NCI-H774 (cell line): Measurements from ENCODE around the gene OPN5.

Source experiments
- DNase-seq: peaks from one replicate; lab custom pipeline; 2025; lab: John Stamatoyannopoulos, UW

The OPN5 gene

DNA sequence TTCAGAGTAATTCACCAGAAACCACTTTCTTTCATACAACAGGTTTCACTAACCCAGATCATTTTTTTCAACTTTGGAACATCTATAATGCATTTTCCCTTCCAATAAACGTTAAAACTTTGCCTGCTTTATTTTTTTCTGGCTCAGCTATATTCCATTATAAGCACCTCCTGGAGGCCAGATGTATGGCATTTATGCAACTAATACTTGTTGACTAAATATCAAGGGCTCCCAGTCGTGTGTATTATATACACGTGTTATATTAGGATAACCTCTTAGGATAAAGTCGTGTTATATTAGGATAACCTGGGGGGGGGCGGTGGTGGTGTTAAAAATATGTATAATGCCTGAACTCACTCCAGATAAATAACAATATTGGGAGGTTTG lies 6.7 kb downstream of the OPN5 start:
- no peak for DNase-seq

DNA sequence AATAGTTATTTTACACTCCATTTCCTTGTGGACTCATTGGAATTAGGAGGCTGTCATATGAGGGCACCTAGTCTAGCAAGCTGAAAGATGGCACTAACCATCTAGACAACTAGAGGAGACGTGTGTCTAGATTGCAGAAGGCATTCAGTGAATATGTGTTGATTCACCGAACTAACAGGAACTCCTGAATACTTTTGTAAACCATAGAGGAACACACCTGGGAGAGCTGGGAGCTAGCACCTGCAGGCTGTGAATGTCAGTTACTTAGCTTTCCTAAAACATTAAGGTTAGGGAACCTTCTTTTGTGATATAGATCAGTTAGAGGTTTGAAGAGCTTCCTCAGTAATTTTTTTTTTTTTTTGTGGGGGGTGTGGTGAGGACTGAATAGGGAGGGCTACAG lies 7.7 kb downstream of the OPN5 start:
- DNase-seq = no peak

DNA sequence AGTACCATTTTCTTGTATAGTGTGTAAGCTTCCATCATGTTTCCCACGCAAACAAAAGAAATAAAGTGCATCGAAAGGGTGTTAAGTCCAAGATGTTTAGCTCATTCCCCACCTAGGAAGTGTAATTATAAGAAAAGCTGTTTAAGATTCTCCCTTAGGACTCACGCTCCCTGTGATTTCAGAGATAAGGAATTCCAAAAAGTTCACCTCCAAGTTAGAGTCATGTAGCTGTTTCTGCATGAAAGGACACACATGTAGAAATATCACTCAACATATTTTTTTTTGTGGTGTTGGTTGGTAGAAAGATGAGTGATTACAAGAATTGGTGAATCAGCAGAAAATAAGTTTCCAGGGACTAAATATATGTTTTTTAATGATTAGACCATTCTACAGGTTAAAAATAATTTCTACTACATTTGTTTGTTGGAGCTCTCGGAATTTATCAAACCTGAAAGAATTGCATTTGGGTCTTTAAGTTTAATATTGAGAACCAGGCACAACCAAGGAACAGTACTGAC lies 10.4 kb downstream of the OPN5 start:
- no peak for DNase-seq

DNA sequence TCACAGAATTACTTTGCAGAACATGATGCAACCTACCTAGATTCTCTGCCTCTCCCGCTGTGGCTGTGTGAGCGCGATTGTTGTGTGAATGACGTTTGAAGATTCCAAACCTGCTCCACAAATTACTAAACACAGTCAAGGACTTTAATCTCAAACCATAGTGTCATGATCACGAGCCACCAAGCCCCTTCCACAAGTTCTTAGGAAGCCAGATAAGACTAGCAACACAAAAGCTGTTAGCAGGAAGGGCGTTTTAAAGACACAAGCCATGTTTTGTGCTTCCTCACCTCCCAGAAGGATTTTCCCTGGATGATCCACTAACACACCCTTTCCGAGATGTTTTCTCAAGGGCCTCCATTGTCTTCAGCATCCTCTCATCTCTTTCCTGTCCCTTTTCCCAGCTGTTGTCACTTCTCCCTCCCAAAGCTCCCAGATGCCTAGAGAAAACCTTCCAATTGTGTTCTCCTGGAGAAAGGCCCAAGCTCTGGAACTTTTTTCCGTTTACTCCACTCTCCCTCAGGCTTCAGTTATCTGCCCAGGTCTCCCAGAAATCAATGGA lies 12.8 kb downstream of the OPN5 start:
- DNase-seq = no peak

DNA sequence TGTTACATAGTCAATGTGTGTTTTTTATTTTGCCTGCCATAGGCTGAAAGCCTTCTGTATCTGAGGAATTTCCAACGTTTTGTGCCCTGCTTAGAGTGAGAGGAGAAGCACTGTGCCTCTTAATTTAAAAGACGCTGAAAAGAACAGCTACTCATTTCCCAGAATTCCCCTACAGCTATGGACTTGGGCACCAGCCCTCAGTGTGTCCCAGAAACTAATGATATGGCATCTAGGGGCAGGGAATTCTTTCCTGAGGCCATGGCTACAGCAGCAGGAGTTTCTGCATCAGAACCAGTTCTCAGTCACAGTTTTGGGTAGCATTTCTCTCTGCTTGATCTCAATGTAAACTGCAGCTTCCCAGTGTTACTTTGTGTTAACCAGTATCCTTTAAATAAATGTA lies 20.2 kb downstream of the OPN5 start:
- no peak for DNase-seq

DNA sequence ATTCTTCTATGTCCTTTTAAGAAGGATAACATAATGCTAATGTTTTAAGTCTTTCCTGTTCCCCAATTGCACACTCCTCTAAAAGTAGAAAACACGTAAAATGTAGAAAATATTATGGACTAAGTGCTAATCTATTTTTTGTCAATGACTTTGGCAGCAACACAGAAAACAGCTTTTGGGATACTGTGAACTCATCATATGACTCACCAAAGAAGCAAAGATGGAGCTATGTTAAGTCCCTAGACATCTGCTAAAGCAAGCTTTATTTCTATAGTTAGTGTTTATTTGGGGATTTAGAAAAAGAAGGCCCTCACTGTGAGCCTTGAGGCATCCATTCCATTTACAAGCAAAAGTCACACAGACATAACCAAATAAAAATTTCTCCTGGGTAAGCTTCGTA lies 23.0 kb downstream of the OPN5 start:
- DNase-seq = no peak

DNA sequence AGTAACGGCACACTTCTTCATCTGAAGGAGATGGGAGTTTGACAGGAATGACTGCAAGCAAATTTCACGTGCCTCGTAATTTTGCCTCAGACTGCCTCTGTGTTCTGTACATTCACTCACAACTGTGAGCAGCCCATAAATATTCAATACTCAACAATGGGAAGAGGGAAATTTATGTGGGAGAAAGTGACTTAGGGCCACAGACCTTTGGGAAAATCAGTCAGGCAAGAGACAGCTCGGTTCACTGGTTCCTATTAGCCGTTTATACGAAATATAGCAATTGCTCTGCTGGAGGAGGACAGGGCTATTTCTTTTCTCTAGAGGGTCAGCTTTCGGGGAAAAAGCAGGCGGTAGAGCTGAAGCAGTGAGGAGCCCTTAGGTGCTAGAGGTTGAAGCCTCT lies 28.0 kb downstream of the OPN5 start:
- no peak for DNase-seq

DNA sequence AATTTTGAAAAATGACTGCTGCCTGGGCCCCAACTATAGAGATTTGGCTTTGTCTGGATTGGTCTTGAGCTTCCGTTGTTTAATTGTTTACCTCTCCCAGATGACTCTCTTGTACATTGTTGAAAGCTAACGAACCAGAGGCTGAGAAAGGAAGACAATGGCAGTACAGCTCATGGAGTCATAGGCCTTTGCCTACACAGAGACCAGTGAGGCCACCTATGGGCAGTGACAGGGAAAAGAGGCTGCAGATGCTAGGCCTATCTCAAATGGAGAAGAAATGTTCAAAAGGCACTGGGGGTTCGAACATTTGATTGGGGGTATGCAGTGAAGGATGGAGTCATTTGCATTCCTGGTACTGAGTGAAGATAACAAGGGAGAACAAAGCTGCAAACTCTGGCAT lies 29.1 kb downstream of the OPN5 start:
- no peak for DNase-seq

DNA sequence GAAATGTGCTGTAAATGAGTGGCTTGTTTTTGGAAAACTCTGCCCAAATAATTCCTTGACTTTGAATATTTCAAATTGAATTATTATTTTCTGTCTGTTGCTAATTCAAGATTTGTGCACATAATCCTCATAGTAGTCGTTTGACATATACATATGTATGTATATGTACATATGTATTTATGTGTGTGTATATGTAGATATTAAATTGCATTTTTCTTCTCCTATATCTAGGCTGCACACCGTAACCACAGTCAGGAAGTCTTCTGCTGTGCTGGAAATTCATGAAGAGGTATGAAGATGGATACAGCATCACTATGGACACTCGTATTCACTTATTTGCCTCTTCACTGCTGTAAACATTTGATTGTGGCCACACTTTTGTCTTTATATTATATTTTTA lies 29.6 kb downstream of the OPN5 start:
- DNase-seq = no peak

DNA sequence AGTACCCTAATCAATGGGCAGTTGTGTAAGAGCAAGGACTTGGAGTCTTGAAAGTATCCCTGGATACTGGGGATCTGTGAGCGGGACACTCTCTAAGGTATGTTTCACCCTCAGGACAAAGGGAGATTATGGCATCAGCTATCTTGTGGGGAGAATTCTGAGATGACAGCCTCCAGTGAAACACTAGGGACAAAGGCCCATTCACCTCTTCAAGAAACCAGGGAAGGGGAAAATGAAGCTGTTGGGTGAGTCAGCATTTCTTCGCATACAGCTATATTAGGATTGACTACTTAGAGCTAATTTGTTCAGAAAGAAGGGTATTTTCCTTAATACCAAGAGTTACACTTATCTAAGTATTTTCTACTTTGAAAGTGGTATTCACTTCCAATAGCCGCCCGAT lies 35.9 kb downstream of the OPN5 start:
- DNase-seq = no peak

DNA sequence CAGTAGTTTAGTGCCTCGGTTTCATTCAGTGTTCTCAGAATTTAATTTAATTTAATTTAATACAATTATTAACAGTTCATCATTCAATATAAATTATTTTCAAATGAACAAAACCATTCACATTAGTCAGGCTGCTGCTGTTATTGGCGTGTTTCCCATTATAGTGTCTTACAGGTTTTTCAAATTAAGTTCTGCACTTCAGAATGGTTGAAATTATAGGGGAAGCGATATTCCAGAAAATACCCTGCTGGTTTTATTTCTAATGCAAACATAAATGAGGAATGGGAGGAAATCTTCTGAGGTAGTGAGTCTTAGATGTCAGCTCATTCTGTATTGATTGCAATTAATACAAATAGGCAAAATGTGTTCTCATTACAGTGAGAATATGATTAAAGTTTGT lies 37.6 kb downstream of the OPN5 start:
- no peak for DNase-seq

DNA sequence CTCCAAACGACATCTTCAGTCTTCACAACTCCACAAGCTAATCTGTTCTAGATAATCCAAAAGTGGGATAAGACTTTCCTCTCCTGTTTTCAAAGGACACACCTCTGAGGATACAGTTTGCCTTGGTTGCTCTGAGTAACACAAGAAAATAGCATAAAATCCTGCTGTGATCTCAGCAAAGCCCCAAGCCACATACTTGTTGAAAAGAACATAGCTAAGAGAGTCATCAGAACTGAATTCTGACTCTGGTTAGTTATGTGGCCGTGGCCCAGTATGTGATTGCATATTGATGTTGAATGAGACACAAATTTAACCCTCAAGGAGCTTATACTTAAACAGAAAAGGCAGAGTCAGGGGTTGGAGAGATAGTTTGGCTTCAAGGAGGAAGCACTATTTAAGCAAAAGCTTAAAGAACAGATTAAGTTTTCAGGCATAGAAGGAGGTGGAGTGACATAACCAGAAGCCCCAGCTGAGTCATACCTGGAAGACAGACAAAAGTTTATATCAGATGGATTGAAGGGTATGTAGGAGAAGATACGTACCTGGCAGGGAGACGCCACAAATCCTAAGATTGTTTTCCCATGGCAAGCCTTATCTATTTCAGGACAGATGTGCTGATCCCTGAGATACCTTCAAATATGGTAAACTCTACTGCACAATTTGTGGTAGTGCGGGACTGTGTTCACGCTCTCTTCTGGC lies 41.2 kb downstream of the OPN5 start:
- no peak for DNase-seq

DNA sequence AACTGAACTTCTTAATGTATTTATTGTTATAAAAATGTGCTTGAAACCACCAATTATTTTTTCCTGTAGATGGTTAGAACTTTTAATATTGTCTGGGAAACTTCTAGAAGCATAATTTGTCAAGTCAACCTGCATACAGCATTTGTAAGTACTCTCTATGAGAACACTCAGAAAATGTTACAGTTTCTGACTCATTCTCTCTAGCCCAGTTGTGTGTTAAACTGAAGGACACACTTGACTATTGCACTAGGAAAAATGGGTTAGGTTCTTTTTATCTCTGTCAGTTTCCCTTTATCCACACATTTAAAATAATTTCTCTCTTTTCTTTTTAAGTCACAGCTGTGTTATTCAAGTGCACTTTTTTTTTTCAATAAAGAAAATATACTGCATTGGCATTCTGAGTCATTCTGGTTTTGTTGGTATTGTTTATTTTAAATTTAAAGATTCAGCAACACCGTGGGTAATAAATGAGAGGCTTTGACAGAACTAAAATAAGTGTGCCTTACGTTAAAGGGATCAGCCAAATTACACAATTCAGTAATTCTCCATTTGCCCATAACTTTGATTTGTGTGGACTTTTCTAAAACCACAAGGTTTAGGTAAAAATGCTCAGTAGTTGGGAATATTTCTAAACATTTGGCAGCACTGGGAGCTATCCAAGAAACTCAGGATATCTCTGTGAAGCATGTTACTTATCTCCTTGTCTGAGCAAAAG lies 50.7 kb downstream of the OPN5 start:
- DNase-seq = no peak

DNA sequence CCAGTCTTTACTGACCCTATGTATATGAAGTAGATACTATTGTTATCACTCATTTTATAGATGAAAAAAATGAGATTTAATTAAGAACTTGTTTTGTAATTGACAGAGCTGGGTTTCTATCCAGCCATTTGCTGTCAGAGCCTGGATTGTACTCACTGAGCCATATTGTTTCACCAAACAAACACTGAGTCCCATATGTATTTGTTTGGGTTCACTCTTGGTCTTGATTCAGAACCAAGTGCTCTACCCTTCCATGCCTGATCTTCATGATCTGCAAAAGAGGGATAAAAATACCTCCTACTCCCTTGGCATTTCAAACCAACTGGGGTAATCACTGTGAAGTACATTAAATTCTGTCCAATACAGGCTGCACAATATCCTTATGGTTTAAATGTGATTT lies 52.4 kb downstream of the OPN5 start:
- DNase-seq = no peak

DNA sequence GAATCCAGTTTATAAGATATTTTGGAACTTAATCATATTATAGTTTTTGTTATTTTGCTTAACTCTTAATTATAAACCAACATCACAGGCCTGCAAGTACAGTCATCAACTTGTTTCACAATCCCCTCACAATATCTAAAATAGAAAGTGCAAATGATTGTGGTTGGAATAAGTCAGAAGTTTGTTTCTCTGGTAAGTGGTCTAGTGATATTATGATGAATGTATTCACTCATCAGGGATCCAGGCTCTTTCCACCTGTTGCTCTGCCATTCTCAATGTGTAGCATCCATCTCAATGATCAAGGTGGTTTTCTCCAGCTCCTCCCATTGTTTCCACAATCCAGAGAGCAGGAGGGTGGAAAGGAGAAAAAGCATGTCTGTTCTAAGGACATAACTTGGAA lies 54.2 kb downstream of the OPN5 start:
- no peak for DNase-seq

DNA sequence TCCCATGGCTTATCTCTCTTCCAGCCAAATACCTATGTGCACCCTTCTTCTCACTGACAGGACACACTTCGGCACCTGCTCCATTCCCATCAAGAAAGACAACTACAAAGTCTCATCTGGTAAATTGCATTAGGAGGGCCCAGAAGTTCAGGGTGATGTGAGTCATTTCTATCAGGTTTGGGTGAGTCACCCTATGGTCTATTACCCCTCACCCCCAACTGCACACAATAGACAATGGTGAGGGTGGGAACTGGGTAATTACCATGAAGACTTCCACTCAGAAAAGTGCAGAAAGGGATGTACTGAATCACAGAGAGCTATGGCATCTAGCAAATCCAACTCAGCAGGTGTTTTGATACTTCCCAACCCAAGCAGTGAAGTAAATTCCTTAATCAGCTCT lies 54.8 kb downstream of the OPN5 start:
- no peak for DNase-seq

DNA sequence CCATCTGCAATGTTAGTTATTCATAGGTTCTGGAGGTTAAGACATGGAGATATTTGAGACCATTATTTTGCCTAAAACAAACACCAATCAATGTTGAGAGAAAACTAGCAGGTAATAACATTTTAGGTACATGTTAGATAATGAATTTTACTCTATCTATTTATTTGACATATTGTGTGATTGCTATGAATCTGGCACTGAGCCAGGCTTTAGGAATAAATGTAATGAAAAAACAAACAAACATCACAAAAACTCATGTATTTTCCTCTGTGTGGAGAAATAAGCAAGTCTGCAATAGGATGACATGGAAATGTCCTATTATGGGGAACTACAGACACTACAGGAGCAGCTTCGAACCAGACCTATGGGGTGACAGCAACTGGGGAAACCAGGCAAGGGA lies 57.8 kb downstream of the OPN5 start:
- DNase-seq = no peak

DNA sequence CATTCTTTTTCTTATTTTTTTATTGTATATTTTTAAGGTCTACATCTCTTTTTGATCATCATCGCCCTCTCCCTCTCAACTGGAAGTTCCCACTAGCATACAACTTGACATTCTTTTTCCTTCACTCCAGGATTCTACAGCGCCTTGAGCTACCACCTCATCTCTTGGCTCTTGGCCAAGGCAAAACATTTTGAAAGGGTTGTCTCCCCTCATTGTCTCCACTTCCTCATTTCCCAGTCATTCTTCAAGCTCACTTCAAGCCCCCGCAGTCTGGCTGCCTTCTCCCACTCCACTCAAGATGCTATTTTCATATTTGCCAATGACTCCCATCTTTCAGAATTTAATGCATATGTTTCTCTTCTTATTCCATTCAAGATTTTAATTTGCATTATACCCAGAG lies 63.0 kb downstream of the OPN5 start:
- DNase-seq = no peak

DNA sequence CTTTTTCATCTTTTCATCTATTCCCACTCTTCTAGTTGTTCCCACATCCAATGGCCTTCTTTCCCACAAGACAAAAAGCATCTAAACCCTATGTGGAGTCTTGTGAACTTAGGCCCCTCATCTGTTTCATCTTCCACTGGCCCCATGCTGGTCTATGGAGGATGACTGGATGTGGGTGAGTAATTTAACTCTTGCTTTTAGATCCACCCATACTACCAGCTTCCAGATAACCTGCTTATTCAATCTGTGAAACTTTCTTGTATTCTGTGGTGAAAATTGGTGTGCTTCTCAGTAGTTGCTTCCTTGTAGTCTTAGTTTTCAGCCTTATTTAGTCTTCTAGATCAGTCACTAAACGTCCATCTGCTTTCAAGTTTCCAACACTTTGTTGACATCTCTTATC lies 64.9 kb downstream of the OPN5 start:
- DNase-seq = no peak

DNA sequence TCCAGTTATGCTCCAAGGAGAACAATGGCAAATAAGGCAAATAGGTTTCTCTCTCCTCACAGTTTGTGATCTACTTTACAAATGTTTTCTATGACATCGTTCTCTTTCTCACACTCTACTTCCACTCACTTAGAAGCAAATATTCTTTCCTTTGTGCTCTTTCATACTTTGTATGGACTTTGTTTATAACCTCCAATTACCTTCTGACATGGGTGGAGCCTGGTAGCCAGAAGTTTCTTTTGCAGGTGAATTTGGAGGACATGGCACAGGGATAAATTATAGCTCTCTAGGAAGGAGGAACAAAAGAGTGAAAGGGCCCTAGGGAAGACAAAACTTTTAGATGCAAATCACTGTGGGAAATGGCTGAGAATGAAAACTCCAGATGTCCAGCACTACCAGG lies 69.3 kb downstream of the OPN5 start:
- no peak for DNase-seq

DNA sequence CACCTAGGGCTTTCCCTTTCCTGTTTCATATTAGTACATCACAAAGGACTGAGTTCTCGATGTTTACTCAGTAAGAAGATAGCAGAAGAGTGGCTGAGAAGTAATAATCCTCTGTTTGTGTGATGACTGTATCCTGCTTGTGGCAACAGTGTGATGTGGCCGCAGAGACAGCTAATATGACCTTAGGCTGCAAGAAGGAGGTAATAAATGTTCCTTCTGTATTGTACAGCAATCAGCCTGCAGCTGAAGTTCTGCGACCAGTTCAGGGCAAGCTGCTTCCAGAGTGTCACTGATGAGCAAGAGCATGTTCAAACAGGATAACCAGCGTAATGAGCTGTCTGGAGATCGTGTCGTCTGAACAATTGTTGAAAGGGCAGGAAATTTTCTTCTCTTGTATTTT lies 70.9 kb downstream of the OPN5 start:
- no peak for DNase-seq

DNA sequence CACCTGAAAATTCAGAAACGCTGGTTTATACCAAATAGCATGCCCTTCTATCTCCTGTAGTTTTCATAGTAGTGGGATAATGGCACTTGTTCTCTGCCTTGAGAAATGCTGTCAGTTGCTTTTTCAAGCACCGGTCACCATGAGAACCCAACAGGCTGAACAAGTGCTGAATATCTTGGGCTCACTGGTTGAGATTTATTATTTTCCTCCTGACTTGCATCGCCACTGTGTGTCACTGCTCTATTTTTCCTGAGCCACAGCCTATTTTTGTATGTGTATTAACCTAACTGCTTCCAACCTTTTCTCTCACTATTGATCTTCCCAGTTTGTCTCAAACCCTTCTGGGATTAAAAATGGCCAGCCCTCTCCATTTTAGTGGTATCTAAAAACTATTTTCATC lies 71.9 kb downstream of the OPN5 start:
- no peak for DNase-seq

DNA sequence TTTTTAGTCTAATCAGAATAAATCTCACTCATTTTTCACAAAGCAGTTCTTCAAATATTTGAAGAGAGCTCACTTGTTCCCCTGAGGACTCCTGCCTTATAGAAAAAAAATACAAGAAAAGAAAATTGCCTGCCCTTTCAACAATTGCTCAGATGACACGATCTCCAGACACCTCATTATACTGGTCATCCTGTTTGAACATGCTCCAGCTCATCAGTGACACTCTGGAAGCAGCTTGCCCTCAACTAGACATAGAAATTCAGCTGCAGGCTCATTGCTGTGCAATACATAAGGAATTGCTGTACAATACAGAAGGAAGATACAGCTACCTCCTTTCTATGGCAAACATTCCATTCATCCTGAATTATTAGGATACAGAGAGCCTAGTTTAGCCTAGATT lies 73.1 kb downstream of the OPN5 start:
- DNase-seq = no peak

DNA sequence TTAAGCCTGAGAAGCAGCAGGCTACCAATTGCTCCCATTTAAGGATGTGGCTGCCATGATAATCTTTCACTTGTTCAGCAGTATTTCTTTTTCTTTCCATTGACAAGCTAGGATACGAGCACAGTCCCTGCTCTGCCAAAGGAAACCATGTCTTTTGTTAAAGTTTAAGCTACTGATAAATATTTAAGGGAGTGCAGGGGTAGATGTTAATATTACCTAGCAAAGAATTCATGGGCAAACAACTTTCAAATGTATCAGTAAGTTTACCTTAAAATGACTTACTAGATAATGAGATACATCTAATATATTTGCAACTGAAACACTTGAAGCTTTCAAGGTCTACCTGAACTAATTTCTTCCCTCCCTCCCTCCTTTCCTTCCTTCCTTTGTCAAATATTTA lies 77.3 kb downstream of the OPN5 start:
- no peak for DNase-seq
